HCT116 (cell line): ENCODE measurements around the gene FAM43A. TPM values are rescaled to one million over a fixed set of nuclear protein-coding genes. Genes with fewer than 3 reads are reported as not detected.

Experiments
- ATAC-seq: fragments of 200-7000 bp; cut with Tn5 transposase; 2 replicates; pipeline ENCODE4 v1.9.1; 2020; ENCODE audit warnings: mild to moderate bottlenecking, moderate library complexity
- BruUV-seq: library from RNA; stranded (reverse); fragments of 400-500 nt; replicated peaks from 2 replicates; lab custom pipeline; 2021; lab: Mats Ljungman, UMichigan
- CTCF ChIA-PET: fragments of 300-600 bp; sonication (Branson Sonifier 250); formaldehyde crosslinking; loops from one replicate; lab custom pipeline; 2021; ENCODE audit warnings: antibody characterized with exemption; lab: Charles Lee
- POLR2A ChIA-PET: fragments of 300-600, 350-600 bp; sonication (Branson Sonifier 250); formaldehyde crosslinking; loops from one replicate; lab custom pipeline; 2021; ENCODE audit warnings: antibody characterized with exemption; lab: Charles Lee
- RAD21 ChIA-PET, 2 experiments: fragments of 300-600 bp; sonication (Branson Sonifier 250); formaldehyde crosslinking; loops; one replicate each; lab custom pipeline; 2023; ENCODE audit warnings: low total read pairs in 2 of 2; ENCODE audit not compliant: uncharacterized antibody in 2 of 2, unreplicated experiment in 2 of 2, low non-redundant PET in 1 of 2; lab: Charles Lee
- DNase-seq: peaks from one replicate; pipeline ENCODE4 v3.0.0-alpha.2; 2010; ENCODE audit warnings: low read depth, low spot score
- H2AFZ ChIP-seq: fragments of 200-600 bp; shearing (Covaris generic), sonication (generic); 2 replicates; pipeline ENCODE4 v1.6.1; 2017; ENCODE audit warnings: low read depth, mixed run types, mixed read lengths, antibody characterized with exemption, low read length; ENCODE audit not compliant: poor library complexity, severe bottlenecking
- H3K27ac ChIP-seq: 2 replicates; pipeline ENCODE4 v1.5.1; 2012; ENCODE audit warnings: low read depth, low read length
- H3K27me3 ChIP-seq: fragments of 200-600 bp; sonication (generic); 2 replicates; pipeline ENCODE4 v1.6.1; 2016; ENCODE audit warnings: mixed run types, low read length, mixed read lengths; ENCODE audit not compliant: insufficient read depth
- H3K36me3 ChIP-seq, 2 experiments: fragments of 200-500 bp in 1 of 2; fragments of 200-600 bp in 1 of 2; sonication (Bioruptor generic) in 1 of 2; sonication (generic) in 1 of 2; 2 replicates each; pipeline versions ENCODE4 v1.5.1 to v1.6.1; 2014 to 2016; ENCODE audit warnings: low read length in 2 of 2, inconsistent platforms in 1 of 2, mixed read lengths in 1 of 2, mixed run types in 1 of 2; ENCODE audit not compliant: insufficient read depth in 2 of 2, control insufficient read depth in 1 of 2
- H3K4me1 ChIP-seq, 2 experiments: fragments of 200-600 bp in 1 of 2; sonication (generic) in 1 of 2; 2 replicates each; pipeline versions ENCODE4 v1.5.1 to v1.6.1; 2012 to 2017; ENCODE audit warnings: low read length in 2 of 2, inconsistent platforms in 1 of 2, mild to moderate bottlenecking in 1 of 2, mixed read lengths in 1 of 2, mixed run types in 1 of 2, moderate library complexity in 1 of 2; ENCODE audit not compliant: insufficient read depth in 2 of 2, control insufficient read depth in 1 of 2
- H3K4me2 ChIP-seq: fragments of 200-600 bp; sonication (generic); 2 replicates; pipeline ENCODE4 v1.6.1; 2017; ENCODE audit warnings: mixed run types, low read length, mixed read lengths
- H3K4me3 ChIP-seq, 2 experiments: fragments of 200-600 bp in 1 of 2; sonication (generic) in 1 of 2; replicated peaks in 1 of 2; 2 replicates each; pipeline ENCODE4 v1.5.1; 2011 to 2016; ENCODE audit warnings: low read length in 2 of 2, control low read depth in 1 of 2, low read depth in 1 of 2, mild to moderate bottlenecking in 1 of 2, mixed read lengths in 1 of 2, mixed run types in 1 of 2
- H3K79me2 ChIP-seq: fragments of 200-600 bp; sonication (generic); 2 replicates; pipeline ENCODE4 v1.6.1; 2017; ENCODE audit warnings: mild to moderate bottlenecking, mixed run types, low read length, moderate library complexity, mixed read lengths; ENCODE audit not compliant: insufficient read depth
- H3K9ac ChIP-seq: fragments of 200-600 bp; sonication (generic); 2 replicates; pipeline ENCODE4 v1.6.1; 2016; ENCODE audit warnings: low read length, mixed read lengths
- H3K9me2 ChIP-seq: fragments of 200-600 bp; sonication (generic), shearing (Covaris generic); 2 replicates; pipeline ENCODE4 v1.6.1; 2017; ENCODE audit warnings: mixed run types, mild to moderate bottlenecking, moderate library complexity; ENCODE audit not compliant: insufficient read depth
- H3K9me3 ChIP-seq, 2 experiments: fragments of 200-500 bp in 1 of 2; fragments of 200-600 bp in 1 of 2; sonication (Bioruptor generic) in 1 of 2; sonication (generic) in 1 of 2; 2 replicates each; pipeline ENCODE4 v1.6.1; 2014 to 2017; ENCODE audit warnings: low read length in 2 of 2, mixed read lengths in 2 of 2, inconsistent platforms in 1 of 2, low read depth in 1 of 2, mild to moderate bottlenecking in 1 of 2, mixed run types in 1 of 2, moderate library complexity in 1 of 2; ENCODE audit not compliant: control insufficient read depth in 1 of 2, insufficient read depth in 1 of 2
- H4K20me1 ChIP-seq: fragments of 200-600 bp; sonication (generic), shearing (Covaris generic); 2 replicates; pipeline ENCODE4 v1.6.1; 2017; ENCODE audit warnings: mixed run types, mild to moderate bottlenecking, moderate library complexity; ENCODE audit not compliant: insufficient read depth
- ATF3 ChIP-seq: IDR thresholded peaks from 2 replicates; pipeline ENCODE4 v1.6.1; 2012
- CBX3 ChIP-seq: IDR thresholded peaks from 2 replicates; pipeline ENCODE4 v1.6.1; 2012; ENCODE audit warnings: low read depth
- CEBPB ChIP-seq: IDR thresholded peaks from 2 replicates; pipeline ENCODE4 v1.6.1; 2012; ENCODE audit warnings: low read depth
- EGR1 ChIP-seq: IDR thresholded peaks from 2 replicates; pipeline ENCODE4 v1.6.1; 2012; ENCODE audit warnings: low read depth
- EZH2 ChIP-seq: fragments of 200-600 bp; sonication (generic); IDR thresholded peaks from 2 replicates; pipeline ENCODE4 v1.6.1; 2017; ENCODE audit warnings: antibody characterized with exemption, mixed run types
- FOSL1 ChIP-seq: IDR thresholded peaks from 2 replicates; pipeline ENCODE4 v1.6.1; 2012; ENCODE audit warnings: low read depth
- JUND ChIP-seq: IDR thresholded peaks from 2 replicates; pipeline ENCODE4 v1.6.1; 2012
- POLR2A ChIP-seq: IDR thresholded peaks from 2 replicates; pipeline ENCODE4 v1.7.0; 2011; ENCODE audit warnings: borderline replicate concordance; ENCODE audit not compliant: insufficient read depth, insufficient read length; ENCODE audit errors: extremely low read depth
- POLR2AphosphoS5 ChIP-seq: IDR thresholded peaks from 2 replicates; pipeline ENCODE4 v1.6.1; 2011; ENCODE audit warnings: mild to moderate bottlenecking, low read depth, low read length, moderate library complexity
- RAD21 ChIP-seq: IDR thresholded peaks from 2 replicates; pipeline ENCODE4 v1.6.1; 2012; ENCODE audit warnings: low read depth, mild to moderate bottlenecking
- SIN3A ChIP-seq: IDR thresholded peaks from 2 replicates; pipeline ENCODE4 v1.6.1; 2012; ENCODE audit warnings: low read depth
- YY1 ChIP-seq: IDR thresholded peaks from 2 replicates; pipeline ENCODE4 v1.6.1; 2011; ENCODE audit warnings: low read length, low read depth, moderate library complexity, mild to moderate bottlenecking; ENCODE audit not compliant: insufficient replicate concordance; ENCODE audit errors: extremely low read depth
- ZFX ChIP-seq: fragments of 450-650 bp; IDR thresholded peaks from 2 replicates; pipeline ENCODE4 v1.6.1; 2017
- ZNF274 ChIP-seq: fragments of 200-500 bp; sonication (Bioruptor generic); IDR thresholded peaks from 2 replicates; pipeline ENCODE4 v1.6.1; 2014; ENCODE audit warnings: mild to moderate bottlenecking, low read depth, low read length, inconsistent platforms
- intact Hi-C: fragments of 100-400 bp; cut with micrococcal nuclease; formaldehyde crosslinking; loops from 2 replicates; pipeline ENCODE4 v1.10.0; 2022
- total RNA-seq: library from RNA; stranded (reverse); gene quantifications from one replicate; pipeline ENCODE4 v1.2.1, GENCODE V29; 2021; ENCODE audit not compliant: unreplicated experiment
- TF ChIP-seq, protein P1 (sequence below): IDR thresholded peaks from 2 replicates; pipeline ENCODE4 v1.6.1; 2012
- TF ChIP-seq, protein P2 (sequence below): IDR thresholded peaks from 2 replicates; pipeline ENCODE4 v1.6.1; 2011; ENCODE audit warnings: mild to moderate bottlenecking, low read length, moderate library complexity; ENCODE audit not compliant: insufficient replicate concordance; ENCODE audit errors: extremely low read depth

Gene FAM43A
- total RNA-seq, 1 experiment from 2014 or later: 6.8 TPM

- Histone ChIP-seq H3K27me3 (no peaks in the 10 kb centered on the region), H3K9me3 (no peaks in the 10 kb centered on the region), H3K4me2 (no peak overlapping the region), H4K20me1 (no peaks in the 10 kb centered on the region), H2AFZ (no peak overlapping the region), H3K27ac (no peak overlapping the region), H3K4me1 (peaks cover 0 to 13% of the 10 kb centered on the region in 2 experiments; a peak in 2 of 4 replicates), H3K36me3 (no peaks in the 10 kb centered on the region), H3K4me3 (no peak overlapping the region), H3K9ac (no peak overlapping the region), H3K9me2 (0 out of 2 replicates have a peak, but pooled peaks cover 3% of the 10 kb centered on the region), H3K79me2 (no peaks in the 10 kb centered on the region)
- DNase-seq (no peak), ATAC-seq (no peak)
- no peak for TF ChIP-seq POLR2AphosphoS5
- no peak for TF ChIP-seq EZH2
- TF ChIP-seq SIN3A: no peak
- BruUV-seq: no TSS peak
- POLR2A ChIA-PET: no interaction called here
- CTCF ChIA-PET: no interaction called here
- RAD21 ChIA-PET: no interaction called here
- intact Hi-C loops: no loop called here
These were observed 27.8 kb downstream of the FAM43A start for GRCh38 chr3:194713299-194714136.

DNA sequence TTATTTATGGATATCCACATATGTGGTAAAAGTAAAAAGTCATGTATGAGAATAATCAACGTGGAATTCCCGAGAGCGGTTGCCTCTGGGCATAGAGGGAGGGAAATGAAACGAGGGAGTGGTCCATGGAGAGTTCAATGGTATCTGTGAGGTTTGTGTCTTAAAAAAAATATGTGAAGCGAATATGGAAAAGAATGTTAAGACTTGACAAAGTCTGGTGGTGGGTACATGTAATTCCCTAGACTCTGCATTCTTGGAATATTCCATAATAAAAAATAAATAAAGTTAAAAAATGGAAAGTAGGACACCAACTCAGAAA is 28.4 kb downstream of the FAM43A start:
- Histone ChIP-seq H3K4me2 (no peak overlapping the region), H3K27ac (no peak overlapping the region), H3K4me3 (no peak overlapping the region), H3K9me3 (no peaks in the 10 kb centered on the region), H3K27me3 (no peaks in the 10 kb centered on the region), H3K9ac (no peak overlapping the region), H2AFZ (no peak overlapping the region), H3K9me2 (0 out of 2 replicates have a peak, but pooled peaks cover 3% of the 10 kb centered on the region), H3K36me3 (no peaks in the 10 kb centered on the region), H3K79me2 (no peaks in the 10 kb centered on the region), H3K4me1 (peaks cover 0 to 13% of the 10 kb centered on the region in 2 experiments; a peak in 2 of 4 replicates), H4K20me1 (no peaks in the 10 kb centered on the region)
- intact Hi-C loops: no loop called here
- BruUV-seq: no TSS peak
- no peak for ATAC-seq
- ChIA-PET RAD21 (no interaction called here), POLR2A (no interaction called here), CTCF (no interaction called here)
- DNase-seq: no peak
- TF ChIP-seq YY1: no peak
- no peak for TF ChIP-seq ATF3
- no peak for TF ChIP-seq POLR2AphosphoS5
- no peak for TF ChIP-seq ZFX
- TF ChIP-seq ZNF274: no peak
- TF ChIP-seq, protein P1, sequence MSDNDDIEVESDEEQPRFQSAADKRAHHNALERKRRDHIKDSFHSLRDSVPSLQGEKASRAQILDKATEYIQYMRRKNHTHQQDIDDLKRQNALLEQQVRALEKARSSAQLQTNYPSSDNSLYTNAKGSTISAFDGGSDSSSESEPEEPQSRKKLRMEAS: no peak
- no peak for TF ChIP-seq JUND
- TF ChIP-seq EGR1: no peak
- TF ChIP-seq CBX3: no peak
- no peak for TF ChIP-seq FOSL1
- no peak for TF ChIP-seq POLR2A
- no peak for TF ChIP-seq RAD21
- TF ChIP-seq SIN3A: no peak
- TF ChIP-seq, protein P2, sequence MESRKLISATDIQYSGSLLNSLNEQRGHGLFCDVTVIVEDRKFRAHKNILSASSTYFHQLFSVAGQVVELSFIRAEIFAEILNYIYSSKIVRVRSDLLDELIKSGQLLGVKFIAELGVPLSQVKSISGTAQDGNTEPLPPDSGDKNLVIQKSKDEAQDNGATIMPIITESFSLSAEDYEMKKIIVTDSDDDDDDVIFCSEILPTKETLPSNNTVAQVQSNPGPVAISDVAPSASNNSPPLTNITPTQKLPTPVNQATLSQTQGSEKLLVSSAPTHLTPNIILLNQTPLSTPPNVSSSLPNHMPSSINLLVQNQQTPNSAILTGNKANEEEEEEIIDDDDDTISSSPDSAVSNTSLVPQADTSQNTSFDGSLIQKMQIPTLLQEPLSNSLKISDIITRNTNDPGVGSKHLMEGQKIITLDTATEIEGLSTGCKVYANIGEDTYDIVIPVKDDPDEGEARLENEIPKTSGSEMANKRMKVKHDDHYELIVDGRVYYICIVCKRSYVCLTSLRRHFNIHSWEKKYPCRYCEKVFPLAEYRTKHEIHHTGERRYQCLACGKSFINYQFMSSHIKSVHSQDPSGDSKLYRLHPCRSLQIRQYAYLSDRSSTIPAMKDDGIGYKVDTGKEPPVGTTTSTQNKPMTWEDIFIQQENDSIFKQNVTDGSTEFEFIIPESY: no peak
- TF ChIP-seq CEBPB: no peak
